Thyroid gland (tissue), 4 donors: Measurements from ENCODE around the gene BRSK1. TPM values are rescaled to one million over a fixed set of nuclear protein-coding genes. Genes with fewer than 3 reads are reported as not detected.
"Not testable (repeated sequence)": the region's sequence is repeated elsewhere in the genome, so short reads cannot be mapped to it uniquely, and the experiment has no call there.

ENCODE experiments used
- DNase-seq, 2 donors: peaks; one replicate each; pipeline ENCODE4 v3.0.0-alpha.2; 2019
- H3K27ac ChIP-seq, 3 donors: fragments of 200-600 bp; sonication (generic); 1 replicate in 2 of 3; 2 replicates in 1 of 3; pipeline ENCODE4 v1.5.1; 2016 to 2019; ENCODE audit warnings: mild to moderate bottlenecking in 1 of 3, moderate library complexity in 1 of 3
- H3K27me3 ChIP-seq: fragments of 200-600 bp; sonication (generic); one replicate; pipeline ENCODE4 v1.5.1; 2019
- H3K36me3 ChIP-seq, 2 donors: fragments of 200-600 bp; sonication (generic); one replicate each; pipeline ENCODE4 v1.5.1; 2016 to 2019
- H3K4me1 ChIP-seq, 2 donors: fragments of 200-600 bp; sonication (generic); one replicate each; pipeline ENCODE4 v1.5.1; 2017 to 2019
- H3K4me3 ChIP-seq, 3 donors: fragments of 200-600 bp; sonication (generic); replicated peaks in 1 of 3; 1 replicate in 2 of 3; 2 replicates in 1 of 3; pipeline ENCODE4 v1.5.1; 2016; ENCODE audit warnings: mild to moderate bottlenecking in 1 of 3
- H3K9me3 ChIP-seq: fragments of 200-600 bp; sonication (generic); one replicate; pipeline ENCODE4 v1.5.1; 2017
- POLR2A ChIP-seq, 2 donors: fragments of 450-650 bp; IDR thresholded peaks; one replicate each; pipeline ENCODE4 v1.6.1; 2017; ENCODE audit warnings: antibody characterized with exemption in 2 of 2, mild to moderate bottlenecking in 2 of 2, moderate library complexity in 1 of 2
- WGBS, 2 donors: methylation state at CpG; one replicate each; pipeline ENCODE4 v1.1.5; 2017; 5-methylcytosine and 5-hydroxymethylcytosine counted together
- intact Hi-C: fragments of 100-400 bp; cut with DNase I; formaldehyde crosslinking; loops from one replicate; pipeline ENCODE4 v1.15.1; 2023
- total RNA-seq, 4 donors: library from RNA; depleted of rRNA; stranded (reverse); fragments of >200 nt; gene quantifications; one replicate each; pipeline ENCODE4 v1.2.3, GENCODE V29; 2016
- TF ChIP-seq, protein P1 (sequence below), 6 experiments: fragments of 200-600 bp in 3 of 6; fragments of 450-650 bp in 3 of 6; sonication (generic) in 3 of 6; IDR thresholded peaks; one replicate each; pipeline ENCODE4 v1.5.1; 2016 to 2019; ENCODE audit warnings: antibody characterized with exemption in 6 of 6, mild to moderate bottlenecking in 2 of 6, inconsistent platforms in 1 of 6, moderate library complexity in 1 of 6

Gene BRSK1
- total RNA-seq, 4 donors from 2014 or later: 0.83 to 1.2 TPM; not detected in 2

DNA sequence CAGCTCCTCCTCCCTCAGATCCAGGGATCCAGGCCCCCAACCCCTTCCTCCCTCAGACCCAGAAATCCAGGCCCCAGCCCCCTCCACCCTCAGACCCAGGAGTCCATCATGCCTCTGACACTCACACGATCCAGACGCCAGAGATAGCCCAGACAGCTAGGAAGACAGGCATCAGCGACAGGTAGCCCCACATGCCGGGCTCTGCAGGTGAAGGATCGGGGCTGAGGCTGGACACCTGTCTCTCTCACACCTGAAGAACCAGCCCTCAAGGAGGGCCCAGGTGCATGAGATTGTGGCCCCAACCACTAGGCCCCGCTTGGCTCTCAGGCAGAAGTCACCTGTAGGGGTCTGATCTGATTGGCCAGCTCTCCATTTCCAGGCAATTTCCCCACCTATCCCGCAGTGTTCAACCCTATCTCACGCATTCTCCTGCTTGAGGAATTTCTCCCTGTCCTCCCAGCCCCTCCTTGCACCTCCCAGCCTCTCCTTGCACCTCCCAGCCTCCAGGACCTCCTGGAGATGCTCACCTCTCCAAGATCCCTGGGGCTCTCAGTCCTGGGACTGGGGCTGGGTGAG, 37.1 kb downstream of the BRSK1 start:
- H3K4me3 ChIP-seq: no peak overlapping the region

DNA sequence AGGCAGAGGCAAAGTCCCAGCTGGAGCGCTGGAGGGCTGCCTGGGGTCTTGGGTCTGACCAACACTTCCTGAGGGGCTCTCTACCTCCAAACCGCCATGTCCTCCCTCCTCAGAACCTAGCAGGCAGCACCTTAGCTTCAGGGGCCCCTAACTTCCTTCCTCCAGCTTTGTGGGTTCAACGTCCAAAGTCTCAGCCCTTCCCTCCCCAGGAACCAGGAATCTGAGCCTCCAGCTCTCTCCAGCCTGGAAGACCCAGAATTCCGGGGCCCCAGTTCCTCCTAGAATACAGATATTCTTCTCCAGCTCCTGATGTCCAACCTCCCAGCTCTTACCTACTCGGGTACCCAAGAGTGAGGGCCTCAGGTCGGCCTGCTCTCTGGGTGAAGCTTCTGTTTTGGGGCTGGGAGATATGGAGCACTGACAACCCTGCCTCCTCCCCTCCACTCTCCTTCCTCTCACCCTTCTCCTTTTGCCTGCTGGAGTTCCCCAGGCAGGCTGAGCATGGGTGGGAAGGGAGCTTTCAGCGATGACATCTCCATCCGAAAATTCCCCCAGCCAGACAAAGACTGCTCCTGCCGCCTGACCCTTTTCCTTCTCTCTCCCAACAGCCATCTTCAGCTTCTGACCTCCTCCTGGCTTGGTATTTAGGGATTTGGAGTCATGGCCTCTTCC, 37.8 kb downstream of the BRSK1 start:
- no peak overlapping the region for H3K27ac ChIP-seq
- WGBS, 2 donors: 83 to 87% methylated on average over 8 to 9 of the region's 9 CpGs
- intact Hi-C loops: no loop called here

More for the DNA sequence above, 37.1 kb downstream of the BRSK1 start:
- Histone ChIP-seq H3K27me3 (no peaks in the 10 kb centered on the region), H3K36me3 (no peaks in the 10 kb centered on the region), H3K4me1 (no peaks in the 10 kb centered on the region), H3K27ac (no peak overlapping the region), H3K9me3 (no peaks in the 10 kb centered on the region)
- no peak for DNase-seq
- intact Hi-C loops: no loop called here
- TF ChIP-seq, protein P1, sequence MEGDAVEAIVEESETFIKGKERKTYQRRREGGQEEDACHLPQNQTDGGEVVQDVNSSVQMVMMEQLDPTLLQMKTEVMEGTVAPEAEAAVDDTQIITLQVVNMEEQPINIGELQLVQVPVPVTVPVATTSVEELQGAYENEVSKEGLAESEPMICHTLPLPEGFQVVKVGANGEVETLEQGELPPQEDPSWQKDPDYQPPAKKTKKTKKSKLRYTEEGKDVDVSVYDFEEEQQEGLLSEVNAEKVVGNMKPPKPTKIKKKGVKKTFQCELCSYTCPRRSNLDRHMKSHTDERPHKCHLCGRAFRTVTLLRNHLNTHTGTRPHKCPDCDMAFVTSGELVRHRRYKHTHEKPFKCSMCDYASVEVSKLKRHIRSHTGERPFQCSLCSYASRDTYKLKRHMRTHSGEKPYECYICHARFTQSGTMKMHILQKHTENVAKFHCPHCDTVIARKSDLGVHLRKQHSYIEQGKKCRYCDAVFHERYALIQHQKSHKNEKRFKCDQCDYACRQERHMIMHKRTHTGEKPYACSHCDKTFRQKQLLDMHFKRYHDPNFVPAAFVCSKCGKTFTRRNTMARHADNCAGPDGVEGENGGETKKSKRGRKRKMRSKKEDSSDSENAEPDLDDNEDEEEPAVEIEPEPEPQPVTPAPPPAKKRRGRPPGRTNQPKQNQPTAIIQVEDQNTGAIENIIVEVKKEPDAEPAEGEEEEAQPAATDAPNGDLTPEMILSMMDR (IDR thresholded peaks at IDR 0.05): no peak
- WGBS, 2 donors: 82 to 92% methylated on average over 8 of the region's 8 CpGs

DNA sequence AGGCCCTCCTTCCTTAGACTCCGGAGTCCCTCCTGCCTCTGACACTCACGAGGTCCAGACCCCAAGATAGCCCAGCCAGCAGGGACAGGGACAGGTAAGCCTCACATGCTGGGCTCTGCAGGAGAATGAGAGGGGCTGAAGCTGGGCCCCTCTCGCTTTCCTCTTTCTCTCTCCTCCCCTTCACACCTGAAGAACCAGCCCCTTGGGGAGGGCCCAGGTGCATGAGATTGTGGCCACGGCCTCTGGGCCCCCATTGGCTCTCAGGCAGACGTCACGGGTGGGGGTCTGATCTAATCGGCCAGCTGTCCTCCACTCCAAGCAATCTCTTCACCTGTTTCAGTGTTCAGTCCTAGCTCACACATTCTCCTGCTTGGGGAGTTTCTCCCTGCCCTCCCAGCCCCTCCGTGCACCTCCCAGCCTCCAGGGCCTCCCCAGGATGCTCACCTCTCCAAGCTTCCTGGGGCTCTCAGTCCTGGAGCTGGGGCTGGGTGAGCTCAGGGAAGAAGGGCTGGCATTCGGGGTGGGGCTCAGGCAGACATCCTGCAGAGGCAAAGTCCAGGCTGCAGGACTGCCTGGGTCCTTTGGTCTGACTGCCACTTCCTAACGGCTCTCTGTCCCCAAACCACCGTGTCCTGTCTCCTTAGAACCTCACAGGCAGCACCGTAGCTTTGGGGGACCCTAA, 38.5 kb downstream of the BRSK1 start:
- no peaks in the 10 kb centered on the region for H3K4me1 ChIP-seq
- no peaks in the 10 kb centered on the region for H3K36me3 ChIP-seq
- 52 to 55% methylated on average over 11 to 12 of the region's 12 CpGs for WGBS, 2 donors
- H3K27me3 ChIP-seq: no peaks in the 10 kb centered on the region
- TF ChIP-seq, protein P1 (IDR thresholded peaks at IDR 0.05): no peak
- no peak for TF ChIP-seq POLR2A (IDR thresholded peaks at IDR 0.05)
- no peak overlapping the region for H3K4me3 ChIP-seq
- no peaks in the 10 kb centered on the region for H3K9me3 ChIP-seq
- H3K27ac ChIP-seq: no peak overlapping the region
- no peak for DNase-seq
- intact Hi-C loops: no loop called here

More for the DNA sequence above, 37.8 kb downstream of the BRSK1 start:
- TF ChIP-seq, protein P1 (IDR thresholded peaks at IDR 0.05): no peak
- TF ChIP-seq POLR2A (IDR thresholded peaks at IDR 0.05): no peak
- H3K9me3 ChIP-seq: no peaks in the 10 kb centered on the region
- H3K4me1 ChIP-seq: no peaks in the 10 kb centered on the region
- no peak overlapping the region for H3K4me3 ChIP-seq
- no peaks in the 10 kb centered on the region for H3K36me3 ChIP-seq
- DNase-seq: no peak
- no peaks in the 10 kb centered on the region for H3K27me3 ChIP-seq

DNA sequence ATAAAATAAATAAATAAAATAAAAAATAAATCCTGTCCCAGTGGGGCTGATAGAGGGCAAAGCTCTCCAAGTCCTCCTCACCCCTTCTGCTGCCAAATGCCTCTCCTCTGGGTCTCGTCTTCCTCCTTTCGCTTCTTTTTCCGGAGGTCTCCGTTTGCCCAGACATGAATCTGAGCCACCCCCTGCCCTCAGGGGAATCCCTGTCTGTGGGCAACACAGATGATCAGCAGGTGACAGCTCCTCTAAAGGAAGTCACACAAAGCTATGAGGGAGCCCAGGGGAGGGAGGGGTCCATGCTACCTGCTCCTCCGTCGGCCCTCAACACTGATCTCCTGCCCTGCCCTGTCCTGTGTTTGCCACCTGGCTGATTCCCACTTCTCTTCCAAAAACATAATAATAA, 40.9 kb downstream of the BRSK1 start:
- no peaks in the 10 kb centered on the region for H3K9me3 ChIP-seq
- no peak for TF ChIP-seq POLR2A (IDR thresholded peaks at IDR 0.05)
- TF ChIP-seq, protein P1 (IDR thresholded peaks at IDR 0.05): no peak
- no peaks in the 10 kb centered on the region for H3K27me3 ChIP-seq
- intact Hi-C loops: no loop called here
- H3K4me1 ChIP-seq: no peaks in the 10 kb centered on the region
- no peak for DNase-seq
- H3K36me3 ChIP-seq: no peaks in the 10 kb centered on the region
- H3K27ac ChIP-seq: no peak overlapping the region
- no peak overlapping the region for H3K4me3 ChIP-seq
- 79 to 90% methylated on average over 6 of the region's 6 CpGs for WGBS, 2 donors

DNA sequence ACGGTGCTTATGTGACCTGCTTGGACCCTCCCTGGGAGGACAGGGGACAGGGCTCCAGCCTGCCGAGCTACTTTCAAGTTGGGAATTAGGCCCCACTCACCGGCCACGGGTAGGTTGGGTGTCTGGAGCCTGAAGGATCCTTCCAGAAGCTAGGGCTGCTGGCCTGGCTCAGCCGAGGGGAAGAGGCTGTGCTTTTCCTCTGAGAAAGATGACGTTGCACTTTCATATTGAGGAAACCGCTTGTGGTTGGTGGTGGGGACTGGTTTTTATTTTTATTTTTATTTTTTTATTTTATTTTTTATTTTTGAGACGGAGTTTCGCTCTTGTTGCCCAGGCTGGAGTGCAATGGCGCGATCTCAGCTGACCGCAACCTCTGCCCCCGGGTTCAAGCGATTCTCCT, 41.4 kb downstream of the BRSK1 start, which contains the start of gene TMEM150B:
TSS of gene TMEM150B (minus strand) at position 170 of the 400 bp plus-strand sequence. CDS start 4,305 bp downstream, outside the sequence.
- Histone ChIP-seq H3K27me3 (no peaks in the 10 kb centered on the region), H3K36me3 (no peaks in the 10 kb centered on the region), H3K4me1 (no peaks in the 10 kb centered on the region), H3K4me3 (no peak within 1 kb of the TSS), H3K27ac (no peak within 1 kb of the TSS), H3K9me3 (no peaks in the 10 kb centered on the region)
- intact Hi-C loops: no loop called here
- WGBS, 2 donors: 73 to 77% methylated on average over 14 of the region's 14 CpGs
- TF ChIP-seq POLR2A (IDR thresholded peaks at IDR 0.05): no peak
- TF ChIP-seq, protein P1 (IDR thresholded peaks at IDR 0.05): no peak
- no peak for DNase-seq

DNA sequence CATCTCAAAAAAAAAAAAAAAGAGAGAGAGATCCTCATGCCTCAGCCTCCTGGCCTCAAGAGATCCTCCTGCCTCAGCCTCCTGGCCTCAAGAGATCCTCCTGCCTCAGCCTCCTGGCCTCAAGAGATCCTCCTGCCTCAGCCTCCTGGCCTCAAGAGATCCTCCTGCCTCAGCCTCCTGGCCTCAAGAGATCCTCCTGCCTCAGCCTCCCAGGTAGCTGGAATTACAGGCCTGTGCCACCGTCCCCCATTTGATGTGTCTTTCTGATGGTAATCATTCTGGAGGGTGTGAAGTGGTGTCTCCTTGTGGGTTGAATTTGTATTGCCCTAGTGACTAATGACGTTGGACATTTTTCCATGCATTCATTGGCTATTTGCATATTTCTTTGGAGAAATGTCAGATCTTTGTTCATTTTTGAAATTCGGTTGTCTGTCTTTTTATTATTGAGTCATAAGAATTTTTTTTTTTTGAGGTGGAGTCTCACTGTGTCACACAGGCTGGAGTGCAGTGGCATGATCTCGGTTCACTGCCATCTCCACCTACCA, 45.0 kb downstream of the BRSK1 start:
- H3K27ac ChIP-seq, H3K4me3 ChIP-seq, H3K27me3 ChIP-seq, H3K9me3 ChIP-seq, DNase-seq, intact Hi-C loops, H3K36me3 ChIP-seq, H3K4me1 ChIP-seq: not testable (repeated sequence)
- WGBS, 2 donors: 79 to 80% methylated on average over 4 of the region's 4 CpGs

DNA sequence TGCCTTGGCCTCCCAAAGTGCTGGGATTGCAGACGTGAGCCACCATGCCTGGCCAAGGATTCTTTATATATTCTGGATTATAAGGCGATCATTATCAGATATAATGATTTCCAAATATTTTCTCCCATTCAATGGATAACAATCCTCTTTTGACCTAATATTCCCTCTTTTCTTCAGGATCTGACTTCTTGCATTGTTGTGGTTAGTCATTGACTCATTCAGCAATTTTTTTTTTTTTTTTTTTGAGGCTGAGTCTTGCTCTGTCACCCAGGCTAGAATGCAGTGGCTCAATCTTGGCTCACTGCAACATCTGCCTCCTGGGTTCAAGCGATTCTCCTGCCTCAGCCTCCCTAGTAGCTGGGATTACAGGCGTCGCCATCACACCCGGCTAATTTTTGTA, 46.0 kb downstream of the BRSK1 start:
- H3K27ac ChIP-seq, H3K9me3 ChIP-seq, H3K27me3 ChIP-seq, intact Hi-C loops, H3K4me1 ChIP-seq, DNase-seq, H3K36me3 ChIP-seq, H3K4me3 ChIP-seq: not testable (repeated sequence)
- 94 to 96% methylated on average over 6 of the region's 6 CpGs for WGBS, 2 donors
